Vagina (tissue), 2 donors: ENCODE data around the gene DOC2B. TPM values are rescaled to one million over a fixed set of nuclear protein-coding genes. Genes with fewer than 3 reads are reported as not detected.
A peak's percentile ranks its signal among the peaks of the same experiment; 100 is the strongest.

Experiments
- DNase-seq, 2 donors: peaks; one replicate each; pipeline ENCODE4 v3.0.0-alpha.2; 2017; ENCODE audit errors: extremely low spot score in 2 of 2
- H3K27ac ChIP-seq: fragments of 200-600 bp; sonication (generic); one replicate; pipeline ENCODE4 v1.5.1; 2019
- H3K27me3 ChIP-seq: fragments of 200-600 bp; sonication (generic); one replicate; pipeline ENCODE4 v1.5.1; 2019
- H3K36me3 ChIP-seq, 2 donors: fragments of 200-600 bp; sonication (generic); one replicate each; pipeline ENCODE4 v1.5.1; 2017 to 2019
- H3K4me1 ChIP-seq: fragments of 200-600 bp; sonication (generic); one replicate; pipeline ENCODE4 v1.5.1; 2019
- H3K4me3 ChIP-seq, 2 donors: fragments of 200-600 bp; sonication (generic); 1 replicate in 1 of 2; 2 replicates in 1 of 2; pipeline ENCODE4 v1.5.1; 2016 to 2019
- H3K9me3 ChIP-seq: fragments of 200-600 bp; sonication (generic); one replicate; pipeline ENCODE4 v1.5.1; 2019
- POLR2A ChIP-seq, 2 donors: fragments of 450-650 bp; IDR thresholded peaks; one replicate each; pipeline ENCODE4 v1.6.1; 2017; ENCODE audit warnings: antibody characterized with exemption in 2 of 2, mild to moderate bottlenecking in 2 of 2, moderate library complexity in 2 of 2
- POLR2AphosphoS5 ChIP-seq, 2 donors: sonication (generic); formaldehyde crosslinking; IDR thresholded peaks; one replicate each; pipeline ENCODE4 v1.9.0; 2017; ENCODE audit warnings: antibody characterized with exemption in 2 of 2, mild to moderate bottlenecking in 2 of 2, low read depth in 1 of 2; ENCODE audit not compliant: insufficient read depth in 1 of 2
- intact Hi-C: fragments of 100-400 bp; cut with DNase I; formaldehyde crosslinking; loops from one replicate; pipeline ENCODE4 v1.15.1; 2023
- total RNA-seq: library from RNA; depleted of rRNA; stranded (reverse); fragments of >200 nt; gene quantifications from one replicate; pipeline ENCODE4 v1.2.3, GENCODE V29; 2016
- TF ChIP-seq, protein P1 (sequence below), 3 experiments: fragments of 450-650 bp in 2 of 3; fragments of 200-600 bp in 1 of 3; sonication (generic) in 1 of 3; IDR thresholded peaks; one replicate each; pipeline ENCODE4 v1.5.1; 2017 to 2019; ENCODE audit warnings: antibody characterized with exemption in 3 of 3, mild to moderate bottlenecking in 2 of 3, moderate library complexity in 2 of 3

DOC2B gene
- total RNA-seq = 10.1 TPM

DNA sequence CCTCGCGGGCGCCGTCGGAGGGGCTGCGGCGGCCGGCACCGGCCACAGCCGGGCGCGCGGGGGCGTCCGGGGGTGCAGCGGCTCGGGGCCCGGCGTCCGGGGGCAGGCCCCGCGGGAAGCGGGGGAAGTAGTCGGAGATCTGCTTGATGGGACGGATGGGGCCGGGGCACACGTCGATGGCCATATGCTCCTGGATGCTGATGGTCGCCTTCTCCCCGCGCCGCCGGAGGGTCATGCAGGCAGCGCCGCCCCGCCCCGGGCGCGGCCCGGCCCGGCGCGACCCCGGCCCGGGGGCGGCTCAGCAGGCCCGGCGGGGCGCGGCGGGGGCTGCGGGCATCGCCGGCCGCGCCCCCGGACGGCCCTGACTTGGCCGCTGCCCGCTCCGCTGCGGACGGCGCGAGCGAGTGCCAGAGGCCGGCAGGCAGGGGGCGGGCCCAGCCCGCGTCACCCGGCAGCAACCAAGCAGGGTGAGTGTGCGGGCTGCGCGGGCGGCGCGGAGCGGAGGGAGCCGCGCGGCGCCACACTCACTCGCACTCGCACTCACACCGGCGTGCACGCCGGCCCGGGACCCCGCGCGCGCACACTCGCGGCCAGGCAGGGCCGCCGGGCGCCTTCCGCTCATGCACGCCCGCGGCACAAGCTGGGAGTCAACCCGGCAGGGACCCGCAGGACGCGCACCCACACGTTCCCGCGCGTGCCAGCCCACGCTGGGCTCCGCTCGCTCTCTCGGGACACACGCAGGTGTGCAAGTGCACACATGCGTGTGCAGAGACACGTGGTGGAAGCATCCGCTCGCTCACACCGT lies at the start of gene DOC2B:
Gene DOC2B, minus strand, starts transcription at position 406 of the 805 bp plus-strand sequence. Its CDS starts 171 bp downstream, at position 235.
- H3K4me3 ChIP-seq = peak within 1 kb of the TSS; percentile 49 to 59
- H3K9me3 ChIP-seq = no peaks in the 10 kb centered on the region
- intact Hi-C loops = no loop called here
- no peaks in the 10 kb centered on the region for H3K36me3 ChIP-seq
- peak within 1 kb of the TSS; percentile 69 for H3K27ac ChIP-seq
- TF ChIP-seq, protein P1, sequence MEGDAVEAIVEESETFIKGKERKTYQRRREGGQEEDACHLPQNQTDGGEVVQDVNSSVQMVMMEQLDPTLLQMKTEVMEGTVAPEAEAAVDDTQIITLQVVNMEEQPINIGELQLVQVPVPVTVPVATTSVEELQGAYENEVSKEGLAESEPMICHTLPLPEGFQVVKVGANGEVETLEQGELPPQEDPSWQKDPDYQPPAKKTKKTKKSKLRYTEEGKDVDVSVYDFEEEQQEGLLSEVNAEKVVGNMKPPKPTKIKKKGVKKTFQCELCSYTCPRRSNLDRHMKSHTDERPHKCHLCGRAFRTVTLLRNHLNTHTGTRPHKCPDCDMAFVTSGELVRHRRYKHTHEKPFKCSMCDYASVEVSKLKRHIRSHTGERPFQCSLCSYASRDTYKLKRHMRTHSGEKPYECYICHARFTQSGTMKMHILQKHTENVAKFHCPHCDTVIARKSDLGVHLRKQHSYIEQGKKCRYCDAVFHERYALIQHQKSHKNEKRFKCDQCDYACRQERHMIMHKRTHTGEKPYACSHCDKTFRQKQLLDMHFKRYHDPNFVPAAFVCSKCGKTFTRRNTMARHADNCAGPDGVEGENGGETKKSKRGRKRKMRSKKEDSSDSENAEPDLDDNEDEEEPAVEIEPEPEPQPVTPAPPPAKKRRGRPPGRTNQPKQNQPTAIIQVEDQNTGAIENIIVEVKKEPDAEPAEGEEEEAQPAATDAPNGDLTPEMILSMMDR (IDR thresholded peaks at IDR 0.05) = peak in 1 of 3 experiments; percentile 17
- no peak for TF ChIP-seq POLR2AphosphoS5 (IDR thresholded peaks at IDR 0.05; ENCODE audit: insufficient read depth in 1 of 2, low read depth in 1 of 2)
- peaks cover 40% of the 10 kb centered on the region for H3K4me1 ChIP-seq
- peaks cover 7% of the 10 kb centered on the region for H3K27me3 ChIP-seq
- DNase-seq = no peak

- no peaks in the 10 kb centered on the region for H3K9me3 ChIP-seq
- DNase-seq = no peak
- H3K27me3 ChIP-seq = no peaks in the 10 kb centered on the region
- TF ChIP-seq POLR2AphosphoS5 (IDR thresholded peaks at IDR 0.05; ENCODE audit: insufficient read depth in 1 of 2, low read depth in 1 of 2) = no peak
- TF ChIP-seq, protein P1 (IDR thresholded peaks at IDR 0.05) = no peak
- no peaks in the 10 kb centered on the region for H3K36me3 ChIP-seq
- H3K4me3 ChIP-seq = no peak overlapping the region
- no peaks in the 10 kb centered on the region for H3K4me1 ChIP-seq
- no peak overlapping the region for H3K27ac ChIP-seq
- intact Hi-C loops = no loop called here
Measured at GRCh38 chr17:230395-230770, 48.9 kb upstream of the DOC2B start.

DNA sequence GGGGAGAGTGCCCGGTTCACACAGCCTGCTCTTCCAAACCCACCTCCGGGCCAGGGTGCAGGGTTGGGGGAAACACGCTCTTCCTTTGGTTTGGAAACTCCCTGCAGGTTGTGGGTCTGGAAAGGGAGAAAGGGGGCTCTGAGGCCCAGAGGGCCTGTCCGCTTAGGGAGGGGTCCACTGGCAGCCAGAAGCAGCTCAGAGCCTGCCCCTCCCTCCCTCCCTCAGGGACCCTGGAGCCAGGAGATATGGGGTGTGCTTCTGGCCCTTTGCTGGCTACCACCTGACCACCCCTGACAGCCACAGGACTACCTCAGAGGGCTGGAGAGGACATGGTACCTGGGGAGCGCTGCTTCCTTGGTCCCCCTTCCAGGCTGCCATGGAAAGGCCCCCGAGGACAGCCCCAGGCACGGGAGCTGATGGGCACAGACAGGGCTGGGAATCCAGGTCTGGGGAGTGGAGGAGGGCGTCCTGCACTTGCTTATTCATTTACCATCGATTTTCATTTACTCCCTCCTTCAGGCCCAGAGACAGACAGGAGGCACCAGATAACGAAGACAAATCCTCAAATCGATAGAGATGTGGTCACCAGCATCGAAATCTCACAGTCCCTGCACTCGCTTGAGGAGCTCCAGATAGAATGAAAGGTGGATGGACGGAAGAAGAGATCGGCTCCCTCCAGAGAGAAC lies 48.4 kb upstream of the DOC2B start:
- Histone ChIP-seq H3K27ac (no peak overlapping the region), H3K27me3 (no peaks in the 10 kb centered on the region), H3K36me3 (no peaks in the 10 kb centered on the region), H3K4me3 (no peak overlapping the region), H3K4me1 (no peaks in the 10 kb centered on the region), H3K9me3 (no peaks in the 10 kb centered on the region)
- TF ChIP-seq, protein P1 (IDR thresholded peaks at IDR 0.05) = no peak
- TF ChIP-seq POLR2AphosphoS5 (IDR thresholded peaks at IDR 0.05; ENCODE audit: insufficient read depth in 1 of 2, low read depth in 1 of 2) = no peak
- no peak for TF ChIP-seq POLR2A (IDR thresholded peaks at IDR 0.05)
- no peak for DNase-seq
- intact Hi-C loops = no loop called here

DNA sequence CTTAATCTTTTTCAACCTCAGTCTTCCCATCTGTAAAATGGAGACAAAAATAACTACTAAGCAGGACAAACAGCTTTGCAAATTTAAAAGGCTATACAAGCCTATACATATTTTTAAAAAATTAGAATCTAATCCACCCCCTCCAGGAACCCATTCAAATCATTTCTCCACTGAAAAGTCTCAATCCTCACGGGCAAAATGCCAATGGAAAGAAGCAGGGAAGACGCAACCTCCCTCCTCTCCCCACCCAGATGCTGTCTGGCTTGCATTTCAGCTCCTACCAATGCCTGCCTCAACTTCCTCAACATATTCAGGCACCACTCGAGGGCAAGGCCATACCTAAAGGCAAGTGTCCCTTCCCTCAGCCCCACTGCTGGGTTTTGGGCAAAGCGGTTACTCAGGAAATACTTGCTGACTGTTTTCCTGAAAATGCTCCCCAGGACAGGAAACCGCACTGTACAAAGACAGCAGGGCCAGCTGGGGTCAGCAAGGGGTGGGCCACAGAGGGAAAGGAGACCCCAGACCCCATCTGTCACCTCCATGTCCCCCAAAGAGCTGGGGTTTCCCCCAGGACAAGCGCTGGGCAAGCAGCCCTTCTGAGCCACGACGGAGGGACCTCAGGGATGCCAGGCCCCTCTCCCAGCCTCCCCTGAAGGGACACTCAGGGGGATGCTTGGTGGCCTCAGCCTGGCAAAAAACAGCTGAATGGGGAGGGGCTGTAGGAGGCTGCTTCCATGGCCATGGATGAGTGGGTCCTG lies 47.7 kb upstream of the DOC2B start:
- Histone ChIP-seq H3K27me3 (no peaks in the 10 kb centered on the region), H3K27ac (no peak overlapping the region), H3K9me3 (no peaks in the 10 kb centered on the region), H3K4me1 (no peaks in the 10 kb centered on the region), H3K4me3 (no peak overlapping the region), H3K36me3 (no peaks in the 10 kb centered on the region)
- TF ChIP-seq, protein P1 (IDR thresholded peaks at IDR 0.05) = no peak
- no peak for TF ChIP-seq POLR2A (IDR thresholded peaks at IDR 0.05)
- TF ChIP-seq POLR2AphosphoS5 (IDR thresholded peaks at IDR 0.05; ENCODE audit: insufficient read depth in 1 of 2, low read depth in 1 of 2) = no peak
- DNase-seq = no peak
- intact Hi-C loops = no loop called here
